Panc1 (cell line): Measurements from ENCODE around the gene MEF2A. TPM values are rescaled to one million over a fixed set of nuclear protein-coding genes. Genes with fewer than 3 reads are reported as not detected.

Source experiments
- ATAC-seq: fragments of 200-7000 bp; cut with Tn5 transposase; 2 replicates; pipeline ENCODE4 v1.9.1; 2020; ENCODE audit warnings: mild to moderate bottlenecking, moderate library complexity
- BruUV-seq: library from RNA; stranded (reverse); fragments of 400-500 nt; replicated peaks from 2 replicates; lab custom pipeline; 2021; lab: Mats Ljungman, UMichigan
- CTCF ChIA-PET: fragments of 300-600 bp; sonication (Branson Sonifier 250); formaldehyde crosslinking; loops from one replicate; lab custom pipeline; 2022; ENCODE audit warnings: antibody characterized with exemption; lab: Charles Lee
- POLR2A ChIA-PET: fragments of 300-600 bp; sonication (Branson Sonifier 250); formaldehyde crosslinking; loops from one replicate; lab custom pipeline; 2022; ENCODE audit warnings: antibody characterized with exemption; lab: Charles Lee
- DNase-seq: peaks from one replicate; pipeline ENCODE4 v3.0.0-alpha.2; 2010; ENCODE audit warnings: low read depth, low spot score
- H3K27ac ChIP-seq: 2 replicates; pipeline ENCODE4 v1.5.1; 2011; ENCODE audit warnings: mild to moderate bottlenecking, low read length, inconsistent platforms
- H3K27me3 ChIP-seq: fragments of 200-500 bp; sonication (Bioruptor generic); 2 replicates; pipeline ENCODE4 v1.6.0; 2014; ENCODE audit warnings: low read length, inconsistent platforms; ENCODE audit not compliant: control insufficient read depth, insufficient read depth
- H3K36me3 ChIP-seq: fragments of 200-500 bp; sonication (Bioruptor generic); 2 replicates; pipeline ENCODE4 v1.5.1; 2014; ENCODE audit warnings: inconsistent platforms, mild to moderate bottlenecking, low read length, moderate library complexity; ENCODE audit not compliant: control insufficient read depth, insufficient read depth
- H3K4me1 ChIP-seq: 2 replicates; pipeline ENCODE4 v1.5.1; 2011; ENCODE audit warnings: inconsistent platforms, mild to moderate bottlenecking, low read length, moderate library complexity; ENCODE audit not compliant: control insufficient read depth, insufficient read depth
- H3K4me3 ChIP-seq, 2 experiments: 2 replicates each; pipeline ENCODE4 v1.5.1; 2011 to 2012; ENCODE audit warnings: low read depth in 2 of 2, low read length in 2 of 2, mild to moderate bottlenecking in 2 of 2, inconsistent platforms in 1 of 2, moderate library complexity in 1 of 2
- H3K9me3 ChIP-seq: fragments of 200-500 bp; sonication (Bioruptor generic); 2 replicates; pipeline ENCODE4 v1.5.1; 2014; ENCODE audit warnings: low read depth, mild to moderate bottlenecking, inconsistent platforms, low read length, moderate library complexity; ENCODE audit not compliant: control insufficient read depth, insufficient read depth
- POLR2AphosphoS5 ChIP-seq: IDR thresholded peaks from 2 replicates; pipeline ENCODE4 v1.6.1; 2012; ENCODE audit warnings: mild to moderate bottlenecking, low read depth, low read length, moderate library complexity
- REST ChIP-seq, 2 experiments: IDR thresholded peaks; 2 replicates each; pipeline ENCODE4 v1.6.1; 2011 to 2012; ENCODE audit warnings: low read depth in 2 of 2, control low read depth in 1 of 2, low read length in 1 of 2, mild to moderate bottlenecking in 1 of 2, moderate library complexity in 1 of 2; ENCODE audit not compliant: insufficient read depth in 1 of 2
- SIN3A ChIP-seq: IDR thresholded peaks from 2 replicates; pipeline ENCODE4 v1.6.1; 2012; ENCODE audit warnings: low read depth, mild to moderate bottlenecking, low read length, moderate library complexity, borderline replicate concordance; ENCODE audit not compliant: insufficient read depth
- TCF7L2 ChIP-seq: IDR thresholded peaks from 2 replicates; pipeline ENCODE4 v1.6.1; 2011; ENCODE audit warnings: mild to moderate bottlenecking, low read depth, low read length, inconsistent platforms
- in situ Hi-C: cut with HindIII; loops from 2 replicates; pipeline ENCODE4 v1.10.0; 2016; ENCODE audit warnings: low sequenced_read_pairs, low pct_unique_long_range_greater_than_20kb
- intact Hi-C: fragments of 100-400 bp; cut with micrococcal nuclease; formaldehyde crosslinking; loops from one replicate; pipeline ENCODE4 v1.10.0; 2022; ENCODE audit not compliant: unreplicated experiment
- total RNA-seq: library from RNA; stranded (reverse); gene quantifications from one replicate; pipeline ENCODE4 v1.2.1, GENCODE V29; 2021; ENCODE audit not compliant: unreplicated experiment
- TF ChIP-seq, protein P1 (sequence below): fragments of 450-650 bp; IDR thresholded peaks from 2 replicates; pipeline ENCODE4 v1.5.1; 2017; ENCODE audit warnings: mild to moderate bottlenecking

Gene MEF2A
- total RNA-seq, 1 experiment from 2014 or later, result 31.1 TPM

GRCh38 chr15:99708563-99708962 is 142.8 kb downstream of the MEF2A start:
- Histone ChIP-seq H3K36me3 (no peaks in the 10 kb centered on the region; the same call in 1 of the 2 replicates), H3K27ac (no peak overlapping the region), H3K27me3 (no peaks in the 10 kb centered on the region), H3K4me3 (no peak overlapping the region), H3K4me1 (peaks cover 7% of the 10 kb centered on the region; the same call in 1 of the 2 replicates), H3K9me3 (no peaks in the 10 kb centered on the region)
- TF ChIP-seq SIN3A (no peak), POLR2AphosphoS5 (no peak), TCF7L2 (no peak), REST (IDR thresholded peaks at IDR 0.05; ENCODE audit: insufficient read depth in 1 of 2, low read depth in 2 of 2, low read length in 1 of 2) (no peak)
- TF ChIP-seq, protein P1, sequence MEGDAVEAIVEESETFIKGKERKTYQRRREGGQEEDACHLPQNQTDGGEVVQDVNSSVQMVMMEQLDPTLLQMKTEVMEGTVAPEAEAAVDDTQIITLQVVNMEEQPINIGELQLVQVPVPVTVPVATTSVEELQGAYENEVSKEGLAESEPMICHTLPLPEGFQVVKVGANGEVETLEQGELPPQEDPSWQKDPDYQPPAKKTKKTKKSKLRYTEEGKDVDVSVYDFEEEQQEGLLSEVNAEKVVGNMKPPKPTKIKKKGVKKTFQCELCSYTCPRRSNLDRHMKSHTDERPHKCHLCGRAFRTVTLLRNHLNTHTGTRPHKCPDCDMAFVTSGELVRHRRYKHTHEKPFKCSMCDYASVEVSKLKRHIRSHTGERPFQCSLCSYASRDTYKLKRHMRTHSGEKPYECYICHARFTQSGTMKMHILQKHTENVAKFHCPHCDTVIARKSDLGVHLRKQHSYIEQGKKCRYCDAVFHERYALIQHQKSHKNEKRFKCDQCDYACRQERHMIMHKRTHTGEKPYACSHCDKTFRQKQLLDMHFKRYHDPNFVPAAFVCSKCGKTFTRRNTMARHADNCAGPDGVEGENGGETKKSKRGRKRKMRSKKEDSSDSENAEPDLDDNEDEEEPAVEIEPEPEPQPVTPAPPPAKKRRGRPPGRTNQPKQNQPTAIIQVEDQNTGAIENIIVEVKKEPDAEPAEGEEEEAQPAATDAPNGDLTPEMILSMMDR, result no peak
- DNase-seq (no peak), ATAC-seq (no peak)
- BruUV-seq, result no TSS peak
- CTCF ChIA-PET, result no interaction called here
- intact Hi-C loops (loop anchor here (10.0 kb wide), 1 partner anchor 304 kb away; no protein-coding TSS in a partner anchor), in situ Hi-C loops (no loop called here)
- POLR2A ChIA-PET, result no interaction called here

DNA sequence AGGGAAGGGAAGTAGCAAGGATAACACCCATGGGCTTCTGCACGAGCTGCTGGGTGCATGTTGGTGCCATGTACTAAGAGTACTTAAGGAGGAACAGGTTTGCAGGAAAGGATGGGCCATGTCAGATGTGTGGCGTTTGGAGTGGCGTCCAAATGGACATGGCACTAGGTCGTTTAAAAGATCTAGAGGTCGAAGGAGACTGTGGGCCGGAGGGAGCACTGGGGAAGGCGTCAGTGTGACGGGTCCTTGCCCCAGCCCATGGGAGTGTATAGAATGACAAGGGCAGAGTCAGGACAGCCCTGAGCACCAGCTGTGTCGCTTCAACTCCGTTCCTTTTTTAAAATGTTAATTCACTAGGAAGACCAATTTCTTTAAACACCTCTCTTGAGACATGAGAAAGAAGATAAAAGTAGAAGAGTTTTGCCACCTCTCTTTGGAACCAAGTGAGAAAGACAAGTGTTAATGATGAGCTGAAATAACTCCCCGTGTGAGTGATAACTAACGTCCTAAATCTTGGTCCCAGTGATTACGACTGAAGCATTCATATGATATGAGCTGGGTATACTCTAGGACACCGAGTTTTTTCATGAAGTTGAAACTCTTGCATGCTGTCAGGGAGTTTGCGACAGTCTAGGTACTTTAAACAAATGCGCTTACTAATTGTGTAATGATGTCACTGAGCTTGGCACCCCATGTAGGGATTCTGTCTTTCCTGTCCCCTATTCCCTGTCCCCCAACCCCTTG is 143.6 kb downstream of the MEF2A start:
- BruUV-seq, result no TSS peak
- ATAC-seq (no peak), DNase-seq (no peak)
- in situ Hi-C loops (no loop called here), intact Hi-C loops (loop anchor here (10.0 kb wide), 1 partner anchor 305 kb away; no protein-coding TSS in a partner anchor)
- TF ChIP-seq TCF7L2 (no peak), REST (IDR thresholded peaks at IDR 0.05; ENCODE audit: insufficient read depth in 1 of 2, low read depth in 2 of 2, low read length in 1 of 2) (no peak), SIN3A (no peak), POLR2AphosphoS5 (no peak)
- TF ChIP-seq, protein P1, result no peak
- H3K4me1 ChIP-seq, result no peaks in the 10 kb centered on the region
- no peak overlapping the region for H3K4me3 ChIP-seq
- ChIA-PET CTCF (no interaction called here), POLR2A (no interaction called here)
- H3K27ac ChIP-seq, result no peak overlapping the region
- no peaks in the 10 kb centered on the region for H3K27me3 ChIP-seq
- no peaks in the 10 kb centered on the region for H3K9me3 ChIP-seq
- peaks cover 2% of the 10 kb centered on the region for H3K36me3 ChIP-seq
